ENCODE measurements around the gene OAS2.
A peak's percentile ranks its signal among the peaks of the same experiment; 100 is the strongest.

GRCh38 chr12:112992541-112993398 lies 14.5 kb downstream of the OAS2 start:
- TF ChIP-seq CTCF (IDR thresholded peaks at IDR 0.05 in 4 of 5, conservative IDR thresholded peaks at IDR 0.05 in 1 of 5) (peak; percentile 26 to 63 (median 48)), POLR2A (IDR thresholded peaks at IDR 0.05) (no peak)

Measured in gastrocnemius medialis (tissue), 4 donors.